ENCODE data around the gene SPINK14.

DNA sequence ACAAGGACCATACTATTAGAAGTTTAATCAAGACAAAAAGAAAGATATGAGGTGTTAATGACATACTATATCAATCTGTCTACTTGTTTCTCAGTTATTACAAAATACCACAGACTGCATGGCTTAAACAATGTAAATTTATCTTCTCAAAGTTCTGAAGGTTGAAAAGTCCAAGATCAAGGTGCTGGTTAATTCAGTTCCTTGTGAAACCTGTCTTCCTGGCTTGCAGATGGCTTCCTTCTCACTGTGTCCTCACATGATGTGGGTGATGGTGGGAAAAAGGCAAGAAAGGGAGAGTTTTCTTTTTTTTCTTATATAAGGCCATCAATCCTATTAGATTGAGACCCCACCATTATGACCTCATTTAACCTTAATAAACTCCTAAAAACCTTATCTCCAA lies 15.6 kb upstream of the SPINK14 start:
- TF ChIP-seq, protein P1, sequence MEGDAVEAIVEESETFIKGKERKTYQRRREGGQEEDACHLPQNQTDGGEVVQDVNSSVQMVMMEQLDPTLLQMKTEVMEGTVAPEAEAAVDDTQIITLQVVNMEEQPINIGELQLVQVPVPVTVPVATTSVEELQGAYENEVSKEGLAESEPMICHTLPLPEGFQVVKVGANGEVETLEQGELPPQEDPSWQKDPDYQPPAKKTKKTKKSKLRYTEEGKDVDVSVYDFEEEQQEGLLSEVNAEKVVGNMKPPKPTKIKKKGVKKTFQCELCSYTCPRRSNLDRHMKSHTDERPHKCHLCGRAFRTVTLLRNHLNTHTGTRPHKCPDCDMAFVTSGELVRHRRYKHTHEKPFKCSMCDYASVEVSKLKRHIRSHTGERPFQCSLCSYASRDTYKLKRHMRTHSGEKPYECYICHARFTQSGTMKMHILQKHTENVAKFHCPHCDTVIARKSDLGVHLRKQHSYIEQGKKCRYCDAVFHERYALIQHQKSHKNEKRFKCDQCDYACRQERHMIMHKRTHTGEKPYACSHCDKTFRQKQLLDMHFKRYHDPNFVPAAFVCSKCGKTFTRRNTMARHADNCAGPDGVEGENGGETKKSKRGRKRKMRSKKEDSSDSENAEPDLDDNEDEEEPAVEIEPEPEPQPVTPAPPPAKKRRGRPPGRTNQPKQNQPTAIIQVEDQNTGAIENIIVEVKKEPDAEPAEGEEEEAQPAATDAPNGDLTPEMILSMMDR (conservative IDR thresholded peaks at IDR 0.05) = no peak
- TF ChIP-seq EZH2 (IDR thresholded peaks at IDR 0.05; ENCODE audit: low read depth) = no peak
